ENCODE data around the gene MKNK2.

DNA sequence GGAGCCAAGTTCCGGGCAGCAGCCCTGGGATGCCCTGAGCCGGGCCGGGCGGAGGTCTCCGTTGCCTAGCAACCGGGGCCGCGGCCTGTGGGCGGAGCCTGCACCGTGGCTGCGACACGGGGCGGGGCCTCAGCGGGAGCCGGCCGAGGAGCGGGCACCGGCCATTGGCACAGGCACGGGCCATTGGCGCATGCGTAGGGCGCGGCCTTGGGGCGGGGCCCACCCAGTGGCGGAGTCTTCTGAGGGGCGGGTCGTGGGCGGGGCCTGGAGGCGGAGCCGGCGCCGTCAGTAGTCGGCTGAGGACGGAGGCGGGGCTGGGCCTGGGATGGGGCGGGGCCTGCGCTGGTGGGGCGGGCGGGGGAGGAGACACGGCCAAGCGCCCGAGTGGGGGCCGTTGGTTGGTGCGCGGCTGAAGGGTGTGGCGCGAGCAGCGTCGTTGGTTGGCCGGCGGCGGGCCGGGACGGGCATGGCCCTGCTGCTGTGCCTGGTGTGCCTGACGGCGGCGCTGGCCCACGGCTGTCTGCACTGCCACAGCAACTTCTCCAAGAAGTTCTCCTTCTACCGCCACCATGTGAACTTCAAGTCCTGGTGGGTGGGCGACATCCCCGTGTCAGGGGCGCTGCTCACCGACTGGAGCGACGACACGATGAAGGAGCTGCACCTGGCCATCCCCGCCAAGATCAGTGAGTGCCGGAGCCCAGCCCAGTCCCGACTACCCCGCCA is 45.6 kb upstream of the MKNK2 start, which contains the start of gene IZUMO4:
- peak; percentile 19 to 48 (median 27) for TF ChIP-seq CTCF (IDR thresholded peaks at IDR 0.05)
- no peak for TF ChIP-seq POLR2AphosphoS5 (IDR thresholded peaks at IDR 0.05)
- TF ChIP-seq POLR2A (IDR thresholded peaks at IDR 0.05): no peak

All from breast epithelium (tissue), 3 donors.